Heart left ventricle (tissue), 13 donors: ENCODE results near the gene ELMOD1.

Source experiments
- POLR2A ChIP-seq, 2 donors: fragments of 450-650 bp; IDR thresholded peaks; one replicate each; pipeline ENCODE4 v1.6.1; 2017; ENCODE audit warnings: antibody characterized with exemption in 2 of 2, mild to moderate bottlenecking in 2 of 2, moderate library complexity in 2 of 2
- TF ChIP-seq, protein P1 (sequence below), 12 donors: fragments of 200-600 bp; sonication (generic) in 4 of 12; IDR thresholded peaks; one replicate each; pipeline versions ENCODE4 v1.5.0 to v1.8.0; 2018 to 2022; ENCODE audit warnings: antibody characterized with exemption in 12 of 12, mild to moderate bottlenecking in 5 of 12
- donor health status: ischemic (EF 13 %, LVEDD 7.1; RV severe dilation, severe dysfunction).
- donor health status: DM: no; HTN: yes; CAD: no.
- donor health status: DM: no; HTN: no; CAD: no.
- donor health status: ischemic (EF 25% LVEDD 6.9; RV normal size, moderate dysfunction).
- donor health status: ischemic (EF 25% LVEDD 5.7; RV mildly dilated, moderate dysfunction).
- donor health status: ischemic (EF 35%, LVEDD 5.7; RV mildly dilated, moderate dysfunction).
- donor health status: nonischemic (EF 11% LVEDD 7.7; RV severe dilation, severe dysfunction).
- donor health status: DM: yes; HTN: yes; CAD: no.
- donor health status: PGD.
- donor health status: ischemic (EF 29% LVEDD 5.4; RV normal size, mild dysfunction).
- donor health status: nonischemic (EF 23%, LVEDD 6.1; RV moderate dilation, normal function).

DNA sequence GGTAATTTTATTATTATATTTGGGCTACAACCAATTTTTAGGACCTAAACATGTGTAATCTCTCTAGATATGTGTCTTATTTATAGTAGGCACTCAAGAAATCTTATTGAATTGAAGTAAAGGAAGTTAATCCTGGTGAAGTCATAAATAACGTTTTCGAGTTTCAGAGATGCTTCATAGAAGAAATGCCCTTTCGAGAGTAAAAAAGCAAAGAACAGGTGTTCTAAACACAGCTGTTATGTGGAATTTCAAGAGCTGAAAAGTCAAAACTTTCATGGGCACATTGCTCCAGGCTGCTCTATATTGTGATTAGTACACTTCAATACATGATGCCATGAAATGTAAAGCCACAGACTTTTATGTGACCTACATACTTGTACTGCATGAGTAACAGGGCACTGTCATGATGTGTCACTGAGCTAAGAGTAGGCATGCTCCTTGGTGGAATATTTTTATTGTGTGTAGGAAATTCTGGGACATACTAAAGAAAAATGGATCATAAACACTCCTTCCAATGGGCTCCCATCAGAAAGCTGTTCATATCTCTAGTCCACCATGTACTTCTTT is 7.2 kb upstream of the ELMOD1 start:
- TF ChIP-seq, protein P1, sequence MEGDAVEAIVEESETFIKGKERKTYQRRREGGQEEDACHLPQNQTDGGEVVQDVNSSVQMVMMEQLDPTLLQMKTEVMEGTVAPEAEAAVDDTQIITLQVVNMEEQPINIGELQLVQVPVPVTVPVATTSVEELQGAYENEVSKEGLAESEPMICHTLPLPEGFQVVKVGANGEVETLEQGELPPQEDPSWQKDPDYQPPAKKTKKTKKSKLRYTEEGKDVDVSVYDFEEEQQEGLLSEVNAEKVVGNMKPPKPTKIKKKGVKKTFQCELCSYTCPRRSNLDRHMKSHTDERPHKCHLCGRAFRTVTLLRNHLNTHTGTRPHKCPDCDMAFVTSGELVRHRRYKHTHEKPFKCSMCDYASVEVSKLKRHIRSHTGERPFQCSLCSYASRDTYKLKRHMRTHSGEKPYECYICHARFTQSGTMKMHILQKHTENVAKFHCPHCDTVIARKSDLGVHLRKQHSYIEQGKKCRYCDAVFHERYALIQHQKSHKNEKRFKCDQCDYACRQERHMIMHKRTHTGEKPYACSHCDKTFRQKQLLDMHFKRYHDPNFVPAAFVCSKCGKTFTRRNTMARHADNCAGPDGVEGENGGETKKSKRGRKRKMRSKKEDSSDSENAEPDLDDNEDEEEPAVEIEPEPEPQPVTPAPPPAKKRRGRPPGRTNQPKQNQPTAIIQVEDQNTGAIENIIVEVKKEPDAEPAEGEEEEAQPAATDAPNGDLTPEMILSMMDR (IDR thresholded peaks at IDR 0.05), result no peak
- TF ChIP-seq POLR2A (IDR thresholded peaks at IDR 0.05), result no peak
